ENCODE measurements around the gene BACH2. TPM values are rescaled to one million over a fixed set of nuclear protein-coding genes. Genes with fewer than 3 reads are reported as not detected.

BACH2 gene
- total and polyA plus RNA-seq, 8 donors = 0.19 to 10.8 (median 1.4) TPM; not detected in 1

GRCh38 chr6:89951574-89952104 lies 345.0 kb downstream of the BACH2 start:
- no peak overlapping the region for H3K27ac ChIP-seq
- H3K9me3 ChIP-seq = no peaks in the 10 kb centered on the region
- no peaks in the 10 kb centered on the region for H3K27me3 ChIP-seq
- H3K36me3 ChIP-seq = peaks cover 0 to 14% (median 6%) of the 10 kb centered on the region in 4 donors
- H3K4me1 ChIP-seq = peaks cover 0 to 7% (median 0%) of the 10 kb centered on the region in 4 donors
- peak in 1 of 2 donors; percentile 27 for DNase-seq
- WGBS, 5 donors = 45 to 74% (median 60%) methylated on average over 15 of the region's 15 CpGs
- TF ChIP-seq, protein P1, sequence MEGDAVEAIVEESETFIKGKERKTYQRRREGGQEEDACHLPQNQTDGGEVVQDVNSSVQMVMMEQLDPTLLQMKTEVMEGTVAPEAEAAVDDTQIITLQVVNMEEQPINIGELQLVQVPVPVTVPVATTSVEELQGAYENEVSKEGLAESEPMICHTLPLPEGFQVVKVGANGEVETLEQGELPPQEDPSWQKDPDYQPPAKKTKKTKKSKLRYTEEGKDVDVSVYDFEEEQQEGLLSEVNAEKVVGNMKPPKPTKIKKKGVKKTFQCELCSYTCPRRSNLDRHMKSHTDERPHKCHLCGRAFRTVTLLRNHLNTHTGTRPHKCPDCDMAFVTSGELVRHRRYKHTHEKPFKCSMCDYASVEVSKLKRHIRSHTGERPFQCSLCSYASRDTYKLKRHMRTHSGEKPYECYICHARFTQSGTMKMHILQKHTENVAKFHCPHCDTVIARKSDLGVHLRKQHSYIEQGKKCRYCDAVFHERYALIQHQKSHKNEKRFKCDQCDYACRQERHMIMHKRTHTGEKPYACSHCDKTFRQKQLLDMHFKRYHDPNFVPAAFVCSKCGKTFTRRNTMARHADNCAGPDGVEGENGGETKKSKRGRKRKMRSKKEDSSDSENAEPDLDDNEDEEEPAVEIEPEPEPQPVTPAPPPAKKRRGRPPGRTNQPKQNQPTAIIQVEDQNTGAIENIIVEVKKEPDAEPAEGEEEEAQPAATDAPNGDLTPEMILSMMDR (IDR thresholded peaks at IDR 0.05) = no peak
- no peak for TF ChIP-seq POLR2A (IDR thresholded peaks at IDR 0.05)
- TF ChIP-seq EP300 (IDR thresholded peaks at IDR 0.05) = no peak
- no peak for TF ChIP-seq POLR2AphosphoS5 (IDR thresholded peaks at IDR 0.05)
- intact Hi-C loops (cut with DNase I; ENCODE audit: low total_unique reads) = loop anchor here (10.0 kb wide), 1 partner anchor 443 kb away; no protein-coding TSS in a partner anchor
- H3K4me3 ChIP-seq = no peak overlapping the region

- Histone ChIP-seq H3K36me3 (peaks cover 0 to 14% (median 6%) of the 10 kb centered on the region in 4 donors), H3K4me1 (peaks cover 0 to 7% (median 0%) of the 10 kb centered on the region in 4 donors), H3K27me3 (no peaks in the 10 kb centered on the region), H3K9me3 (no peaks in the 10 kb centered on the region), H3K27ac (no peak overlapping the region), H3K4me3 (no peak overlapping the region)
- DNase-seq = no peak
- TF ChIP-seq EP300 (IDR thresholded peaks at IDR 0.05) (no peak), POLR2A (IDR thresholded peaks at IDR 0.05) (no peak), POLR2AphosphoS5 (IDR thresholded peaks at IDR 0.05) (no peak)
- TF ChIP-seq, protein P1 (IDR thresholded peaks at IDR 0.05) = no peak
- intact Hi-C loops (cut with DNase I; ENCODE audit: low total_unique reads) = loop anchor here (10.0 kb wide), 1 partner anchor 444 kb away; no protein-coding TSS in a partner anchor
- WGBS, 5 donors = 78 to 91% (median 87%) methylated on average over 13 to 15 of the region's 15 CpGs
Measured at GRCh38 chr6:89950879-89951391, 345.7 kb downstream of the BACH2 start.

DNA sequence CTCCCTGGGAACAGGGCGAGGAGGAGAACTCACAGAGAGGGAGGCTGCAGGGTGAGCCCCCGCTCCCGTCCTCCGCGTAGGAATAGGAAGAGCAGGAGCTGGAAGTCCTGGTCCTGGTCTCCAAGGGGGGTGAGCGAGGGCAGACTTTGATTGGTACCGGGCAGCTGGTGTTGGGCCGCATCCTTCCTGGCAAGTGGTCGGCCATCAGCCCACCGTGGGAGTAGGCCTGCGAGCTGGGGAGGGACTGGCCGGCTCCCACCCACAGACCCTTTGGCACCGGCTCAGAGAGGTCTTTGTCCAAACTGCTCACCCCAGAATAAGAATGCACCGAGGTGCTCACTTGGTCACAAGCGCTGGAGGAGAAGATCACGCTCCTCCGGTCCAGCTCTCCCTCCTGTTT lies 346.2 kb downstream of the BACH2 start:
- intact Hi-C loops (cut with DNase I; ENCODE audit: low total_unique reads) = loop anchor here (10.0 kb wide), 1 partner anchor 444 kb away; no protein-coding TSS in a partner anchor
- DNase-seq = no peak
- H3K27me3 ChIP-seq = no peaks in the 10 kb centered on the region
- H3K4me3 ChIP-seq = no peak overlapping the region
- peaks cover 0 to 14% (median 6%) of the 10 kb centered on the region in 4 donors for H3K36me3 ChIP-seq
- H3K27ac ChIP-seq = no peak overlapping the region
- WGBS, 5 donors = 90 to 100% (median 96%) methylated on average over 8 to 17 of the region's 17 CpGs
- no peaks in the 10 kb centered on the region for H3K9me3 ChIP-seq
- TF ChIP-seq EP300 (IDR thresholded peaks at IDR 0.05) (no peak), POLR2AphosphoS5 (IDR thresholded peaks at IDR 0.05) (no peak), POLR2A (IDR thresholded peaks at IDR 0.05) (no peak)
- TF ChIP-seq, protein P1 (IDR thresholded peaks at IDR 0.05) = no peak
- H3K4me1 ChIP-seq = peaks cover 0 to 7% (median 0%) of the 10 kb centered on the region in 4 donors

- Histone ChIP-seq H3K27me3 (no peaks in the 10 kb centered on the region), H3K9me3 (no peaks in the 10 kb centered on the region), H3K4me1 (peaks cover 0 to 7% (median 0%) of the 10 kb centered on the region in 4 donors), H3K4me3 (no peak overlapping the region), H3K36me3 (peaks cover 0 to 14% (median 6%) of the 10 kb centered on the region in 4 donors), H3K27ac (no peak overlapping the region)
- DNase-seq = no peak
- intact Hi-C loops (cut with DNase I; ENCODE audit: low total_unique reads) = no loop called here
- TF ChIP-seq EP300 (IDR thresholded peaks at IDR 0.05) (no peak), POLR2A (IDR thresholded peaks at IDR 0.05) (no peak), POLR2AphosphoS5 (IDR thresholded peaks at IDR 0.05) (no peak)
- TF ChIP-seq, protein P1 (IDR thresholded peaks at IDR 0.05) = no peak
- WGBS, 5 donors = 78 to 90% (median 87%) methylated on average over 5 of the region's 5 CpGs
Measured at GRCh38 chr6:89948876-89949275, 347.8 kb downstream of the BACH2 start.

Data from stomach (tissue), 9 donors.